K562 (cell line): ENCODE data around the gene BCL2L15. TPM values are rescaled to one million over a fixed set of nuclear protein-coding genes. Genes with fewer than 3 reads are reported as not detected.

Experiments used
- ATAC-seq: fragments of 200-7000 bp; cut with Tn5 transposase; 3 replicates; pipeline ENCODE4 v1.9.1; 2020; ENCODE audit warnings: moderate library complexity
- BruUV-seq: library from RNA; stranded (reverse); fragments of 400-500 nt; replicated peaks from 2 replicates; lab custom pipeline; 2021; lab: Mats Ljungman, UMichigan
- CTCF ChIA-PET: fragments of 300-600 bp; formaldehyde crosslinking; extraction: SDS; loops from one replicate; lab custom pipeline; 2021; ENCODE audit warnings: low intra/inter-chr PET ratio; lab: Yijun Ruan, JAX
- POLR2A ChIA-PET: fragments of 300-600, 350-650 bp; sonication (Branson Sonifier 250); formaldehyde crosslinking; extraction: SDS; loops from one replicate; lab custom pipeline; 2021; ENCODE audit warnings: antibody characterized with exemption, inconsistent platforms; lab: Yijun Ruan, JAX
- DNase-seq, 4 experiments: peaks; one replicate each; pipeline versions ENCODE4 v3.0.0 to v3.0.0-alpha.2; 2011 to 2018; ENCODE audit warnings: low spot score in 3 of 4, mixed read lengths in 3 of 4; ENCODE audit errors: extremely low read depth in 1 of 4
- FAIRE-seq: peaks from 2 replicates; lab custom pipeline; 2011; peaks lifted over from hg19 to GRCh38; lab: Jason Lieb, UNC
- H2AFZ ChIP-seq: 2 replicates; pipeline ENCODE4 v1.6.0; 2011; ENCODE audit warnings: low read depth, low read length, control low read depth, inconsistent platforms
- H3K27ac ChIP-seq: fragments of 200-600 bp; 3 replicates; pipeline ENCODE4 v1.8.0; 2011; ENCODE audit warnings: low read depth, mild to moderate bottlenecking, control low read depth, inconsistent platforms, low read length, moderate library complexity, mixed read lengths; ENCODE audit errors: extremely low read depth
- H3K27me3 ChIP-seq, 2 experiments: fragments of 300-600 bp in 1 of 2; 2 replicates in 1 of 2; 3 replicates in 1 of 2; pipeline versions ENCODE4 v1.6.0 to v1.8.0; 2011; ENCODE audit warnings: inconsistent platforms in 2 of 2, low read length in 2 of 2, mild to moderate bottlenecking in 1 of 2, mixed read lengths in 1 of 2, moderate library complexity in 1 of 2; ENCODE audit not compliant: control insufficient read depth in 2 of 2, insufficient read depth in 2 of 2
- H3K36me3 ChIP-seq: fragments of 300-600 bp; 3 replicates; pipeline ENCODE4 v1.8.0; 2011; ENCODE audit warnings: mild to moderate bottlenecking, low read length, inconsistent platforms; ENCODE audit not compliant: control insufficient read depth, insufficient read depth
- H3K4me1 ChIP-seq, 2 experiments: fragments of 200-600 bp in 1 of 2; replicated peaks in 1 of 2; 2 replicates in 1 of 2; 3 replicates in 1 of 2; pipeline versions ENCODE4 v1.5.1 to v1.8.0; 2011; ENCODE audit warnings: inconsistent platforms in 2 of 2, low read length in 2 of 2, mild to moderate bottlenecking in 1 of 2, mixed read lengths in 1 of 2, moderate library complexity in 1 of 2; ENCODE audit not compliant: control insufficient read depth in 2 of 2, insufficient read depth in 2 of 2
- H3K4me2 ChIP-seq: 2 replicates; pipeline ENCODE4 v1.6.1; 2011; ENCODE audit warnings: low read length, control low read depth, inconsistent platforms, mixed read lengths; ENCODE audit not compliant: insufficient read depth
- H3K4me3 ChIP-seq: fragments of 200-600 bp; sonication (generic), shearing (Covaris generic); 2 replicates; pipeline ENCODE4 v1.5.1; 2016; ENCODE audit warnings: control low read depth, inconsistent platforms
- H3K79me2 ChIP-seq: fragments of 200-600 bp; 3 replicates; pipeline ENCODE4 v1.8.0; 2011; ENCODE audit warnings: low read length, inconsistent platforms; ENCODE audit not compliant: control insufficient read depth, insufficient read depth
- H3K9ac ChIP-seq, 2 experiments: 2 replicates each; pipeline versions ENCODE4 v1.6.0 to v1.6.1; 2011; ENCODE audit warnings: low read depth in 2 of 2, low read length in 2 of 2, control low read depth in 1 of 2, inconsistent platforms in 1 of 2, mild to moderate bottlenecking in 1 of 2, mixed read lengths in 1 of 2; ENCODE audit not compliant: insufficient read depth in 1 of 2
- H3K9me1 ChIP-seq: one replicate; pipeline ENCODE4 v1.6.0; 2011; ENCODE audit warnings: inconsistent platforms, mild to moderate bottlenecking, low read length, moderate library complexity; ENCODE audit not compliant: control insufficient read depth, insufficient read depth
- H3K9me3 ChIP-seq: replicated peaks from 2 replicates; pipeline ENCODE4 v1.5.1; 2011; ENCODE audit warnings: low read depth, low read length, inconsistent platforms; ENCODE audit not compliant: control insufficient read depth, insufficient read depth
- H4K20me1 ChIP-seq: replicated peaks from 2 replicates; pipeline ENCODE4 v1.6.1; 2011; ENCODE audit warnings: low read length, inconsistent platforms, mixed read lengths; ENCODE audit not compliant: control insufficient read depth, insufficient read depth
- CBX1 ChIP-seq: sonication (generic); IDR thresholded peaks from 2 replicates; pipeline ENCODE4 v1.6.1; 2016; ENCODE audit warnings: antibody characterized with exemption, low read depth, mild to moderate bottlenecking
- CHD1 ChIP-seq: fragments of 200-600 bp; sonication (generic); IDR thresholded peaks from one replicate; pipeline ENCODE4 v1.6.1; 2012; ENCODE audit warnings: mild to moderate bottlenecking, moderate library complexity, low read length, inconsistent platforms
- EP400 ChIP-seq: fragments of 450-650 bp; IDR thresholded peaks from 2 replicates; pipeline ENCODE4 v1.6.1; 2017; ENCODE audit warnings: antibody characterized with exemption, mild to moderate bottlenecking, moderate library complexity
- FOXK1 ChIP-seq: sonication (generic); formaldehyde crosslinking; IDR thresholded peaks from 2 replicates; pipeline ENCODE4 v1.8.0; 2022; ENCODE audit warnings: missing genetic modification reagents, mild to moderate bottlenecking, borderline replicate concordance
- FOXP1 ChIP-seq: sonication (generic); formaldehyde crosslinking; IDR thresholded peaks from 2 replicates; pipeline ENCODE4 v1.8.0; 2022; ENCODE audit warnings: mild to moderate bottlenecking, missing genetic modification reagents
- LARP7 ChIP-seq: fragments of 450-650 bp; IDR thresholded peaks from 2 replicates; pipeline ENCODE4 v1.6.1; 2016
- MTA3 ChIP-seq: fragments of 450-650 bp; formaldehyde crosslinking; IDR thresholded peaks from 2 replicates; pipeline ENCODE4 v1.6.1; 2017; ENCODE audit warnings: mild to moderate bottlenecking, borderline replicate concordance
- PHB2 ChIP-seq: fragments of 450-650 bp; IDR thresholded peaks from 2 replicates; pipeline ENCODE4 v1.6.1; 2017; ENCODE audit warnings: low read depth
- SIN3A ChIP-seq, 2 experiments: fragments of 150-350 bp in 1 of 2; IDR thresholded peaks; 2 replicates each; pipeline ENCODE4 v1.6.1; 2011 to 2016; ENCODE audit warnings: borderline replicate concordance in 2 of 2, low read depth in 2 of 2, low read length in 2 of 2, mild to moderate bottlenecking in 2 of 2, moderate library complexity in 2 of 2; ENCODE audit not compliant: control insufficient read depth in 1 of 2
- SP2 ChIP-seq: IDR thresholded peaks from 2 replicates; pipeline ENCODE4 v1.6.1; 2011; ENCODE audit warnings: mild to moderate bottlenecking, low read depth, low read length, moderate library complexity; ENCODE audit not compliant: poor library complexity, severe bottlenecking; ENCODE audit errors: extremely low read depth
- SREBF1 ChIP-seq: fragments of 150-350 bp; IDR thresholded peaks from 2 replicates; pipeline ENCODE4 v1.6.1; 2014; ENCODE audit warnings: antibody characterized with exemption, low read depth, low read length, borderline replicate concordance
- TFAP4 ChIP-seq: sonication (generic); formaldehyde crosslinking; IDR thresholded peaks from 2 replicates; pipeline ENCODE4 v1.8.0; 2022; ENCODE audit warnings: missing genetic modification reagents, mild to moderate bottlenecking, moderate library complexity, borderline replicate concordance
- WGBS: fragments of 100-300 bp; shearing (Covaris generic); methylation state at CpG from one replicate; pipeline ENCODE4 v1.1.6; 2016; ENCODE audit warnings: low coverage, mixed read lengths; ENCODE audit not compliant: insufficient coverage; ENCODE audit errors: missing lambda C conversion rate; 5-methylcytosine and 5-hydroxymethylcytosine counted together
- in situ Hi-C: fragments of 300-500 bp; cut with MboI; formaldehyde crosslinking; loops from 4 replicates; pipeline ENCODE4 v1.15.0; 2018; ENCODE audit warnings: inconsistent platforms, mixed read lengths
- intact Hi-C: fragments of 100-400 bp; cut with micrococcal nuclease; formaldehyde crosslinking; loops from 2 replicates; pipeline ENCODE4 v1.14.2; 2022
- polyA plus RNA-seq, 8 experiments: library from polyadenylated mRNA; depleted of rRNA in 4 of 8; stranded (reverse) in 5 of 8; unstranded in 3 of 8; fragments of >200 nt; fragmentation: Nextera tagmentation in 2 of 8; fragmentation: Illumina TruSeq in 1 of 8; extraction: Ambion mirVana in 2 of 8; extraction: Trizol in 1 of 8; gene quantifications; 2 replicates each; pipeline versions ENCODE4 v1.2.1 to v1.2.3, GENCODE V29; 2011 to 2014; ENCODE audit warnings: inconsistent platforms in 1 of 8, missing spikeins in 1 of 8
- total RNA-seq, 7 experiments: library from RNA; depleted of rRNA in 6 of 7; stranded (reverse); fragments of >200 nt in 6 of 7; fragmentation: Illumina TruSeq in 2 of 7; extraction: Trizol in 2 of 7; gene quantifications; 2 replicates each; pipeline versions ENCODE4 v1.2.1 to v1.2.3, GENCODE V29; 2011 to 2021; ENCODE audit warnings: low replicate concordance in 1 of 7
- TF ChIP-seq, protein P1 (sequence below), 3 experiments: fragments of 200-800 bp in 1 of 3; fragments of 250-450 bp in 1 of 3; fragments of 450-650 bp in 1 of 3; sonication (Bioruptor Pico) in 1 of 3; sonication (Bioruptor generic) in 1 of 3; formaldehyde crosslinking in 1 of 3; IDR thresholded peaks; 2 replicates each; pipeline versions ENCODE4 v1.6.1 to v1.8.0; 2016 to 2022; ENCODE audit warnings: mild to moderate bottlenecking in 2 of 3, missing genetic modification characterization in 2 of 3, missing compliant biosample characterization in 1 of 3, moderate library complexity in 1 of 3

The BCL2L15 gene
- total and polyA plus RNA-seq, 9 of the 15 experiments (the other 6 are each of a cell fraction or from before 2014, with no cell fraction given) = 0.06 to 0.42 (median 0.28) TPM; not detected in 1

- no peak for TF ChIP-seq FOXP1 (CRISPR knock-in tag)
- TF ChIP-seq SP2 = no peak
- TF ChIP-seq LARP7 = no peak
- no peak for TF ChIP-seq SREBF1
- TF ChIP-seq CHD1 = peak; percentile 4
- TF ChIP-seq PHB2 = no peak
Measured at GRCh38 chr1:113930499-113931161, 43.2 kb upstream of the BCL2L15 start (continued).

DNA sequence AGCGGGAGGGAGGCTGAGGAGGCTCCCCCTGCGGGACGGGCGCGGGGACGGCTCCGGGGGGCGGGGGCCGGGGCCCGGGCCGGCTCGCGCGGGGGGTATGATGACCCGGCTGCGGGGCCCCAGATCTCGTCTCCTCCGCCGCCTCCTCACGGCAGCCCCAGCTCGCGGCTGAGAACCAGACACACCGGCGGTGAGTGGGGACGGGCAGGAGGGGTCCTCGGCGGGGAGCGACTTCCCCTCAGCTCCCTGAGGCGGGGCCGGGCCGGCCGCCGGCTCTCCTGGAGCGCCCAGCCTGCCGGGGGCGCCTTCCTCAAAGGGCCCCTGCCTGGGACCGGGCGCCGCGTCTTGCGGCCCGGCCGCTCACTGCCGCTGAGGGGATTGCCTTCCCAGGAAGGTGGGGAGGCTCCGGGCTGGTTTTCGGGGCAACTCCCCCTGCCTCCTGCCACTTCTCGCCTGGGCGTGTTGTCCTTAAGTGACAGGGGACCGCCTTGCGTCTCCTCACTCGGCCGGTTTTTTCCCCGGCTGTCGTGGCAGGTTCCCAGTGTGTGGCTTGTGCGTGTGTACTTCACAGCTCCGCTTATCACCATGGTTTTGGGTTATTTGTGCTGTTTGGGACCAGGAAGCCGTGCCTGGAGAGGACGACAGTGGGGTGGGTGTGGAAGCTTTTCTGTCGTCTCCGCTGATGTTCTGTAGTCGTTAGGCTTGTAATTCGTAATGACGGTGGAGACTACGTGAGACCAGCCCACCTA lies 42.5 kb upstream of the BCL2L15 start:
- Histone ChIP-seq H3K36me3 (peaks cover 20% of the 10 kb centered on the region; the same call in 2 of the 3 replicates), H3K4me3 (peak overlapping the region; percentile 70), H3K79me2 (peaks cover 65% of the 10 kb centered on the region), H3K4me2 (peak overlapping the region; percentile 98), H3K27me3 (no peaks in the 10 kb centered on the region), H3K4me1 (peaks cover 15 to 37% of the 10 kb centered on the region in 2 experiments), H3K9ac (peak overlapping the region; percentile 90 to 97), H2AFZ (peak overlapping the region; percentile 67), H4K20me1 (peaks cover 10% of the 10 kb centered on the region), H3K9me3 (no peaks in the 10 kb centered on the region), H3K27ac (peak overlapping the region; percentile 96), H3K9me1 (no peaks in the 10 kb centered on the region)
- intact Hi-C loops = loop anchor here (1.0 to 10.0 kb wide), 4 partner anchors 15 to 175 kb away; partner anchors contain the start of genes DCLRE1B and PHTF1
- peak; percentile 82 for ATAC-seq
- DNase-seq = peak in 2 of 4 experiments; percentile 77 to 84
- TSS peak; percentile 43 for BruUV-seq
- WGBS = 2% methylated on average over 36 of the region's 64 CpGs
- in situ Hi-C loops = no loop called here
- peak; percentile 26 for FAIRE-seq
- ChIA-PET CTCF (no interaction called here), POLR2A (interaction anchor here (0.6 to 5.2 kb wide), 20 partner anchors 11 to 1802 kb away, joined by 3 to 65 read pairs (median 6); partner anchors contain the start of genes AP4B1, DCLRE1B, LRIG2 and PHTF1)
- peak; percentile 8; the same call in 1 of the 2 replicates for TF ChIP-seq EP400
- TF ChIP-seq TFAP4 (CRISPR knock-in tag) = peak; percentile 9; the same call in 1 of the 2 replicates
- peak; percentile 43; the same call in 1 of the 2 replicates for TF ChIP-seq MTA3
- TF ChIP-seq SIN3A (IDR thresholded peaks at IDR 0.05; ENCODE audit: borderline replicate concordance in 2 of 2, control insufficient read depth in 1 of 2, low read depth in 2 of 2, low read length in 2 of 2) = peak; percentile 44 to 66; a peak in 3 of 4 replicates
- TF ChIP-seq, protein P1, sequence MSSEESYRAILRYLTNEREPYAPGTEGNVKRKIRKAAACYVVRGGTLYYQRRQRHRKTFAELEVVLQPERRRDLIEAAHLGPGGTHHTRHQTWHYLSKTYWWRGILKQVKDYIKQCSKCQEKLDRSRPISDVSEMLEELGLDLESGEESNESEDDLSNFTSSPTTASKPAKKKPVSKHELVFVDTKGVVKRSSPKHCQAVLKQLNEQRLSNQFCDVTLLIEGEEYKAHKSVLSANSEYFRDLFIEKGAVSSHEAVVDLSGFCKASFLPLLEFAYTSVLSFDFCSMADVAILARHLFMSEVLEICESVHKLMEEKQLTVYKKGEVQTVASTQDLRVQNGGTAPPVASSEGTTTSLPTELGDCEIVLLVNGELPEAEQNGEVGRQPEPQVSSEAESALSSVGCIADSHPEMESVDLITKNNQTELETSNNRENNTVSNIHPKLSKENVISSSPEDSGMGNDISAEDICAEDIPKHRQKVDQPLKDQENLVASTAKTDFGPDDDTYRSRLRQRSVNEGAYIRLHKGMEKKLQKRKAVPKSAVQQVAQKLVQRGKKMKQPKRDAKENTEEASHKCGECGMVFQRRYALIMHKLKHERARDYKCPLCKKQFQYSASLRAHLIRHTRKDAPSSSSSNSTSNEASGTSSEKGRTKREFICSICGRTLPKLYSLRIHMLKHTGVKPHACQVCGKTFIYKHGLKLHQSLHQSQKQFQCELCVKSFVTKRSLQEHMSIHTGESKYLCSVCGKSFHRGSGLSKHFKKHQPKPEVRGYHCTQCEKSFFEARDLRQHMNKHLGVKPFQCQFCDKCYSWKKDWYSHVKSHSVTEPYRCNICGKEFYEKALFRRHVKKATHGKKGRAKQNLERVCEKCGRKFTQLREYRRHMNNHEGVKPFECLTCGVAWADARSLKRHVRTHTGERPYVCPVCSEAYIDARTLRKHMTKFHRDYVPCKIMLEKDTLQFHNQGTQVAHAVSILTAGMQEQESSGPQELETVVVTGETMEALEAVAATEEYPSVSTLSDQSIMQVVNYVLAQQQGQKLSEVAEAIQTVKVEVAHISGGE (CRISPR knock-in tag; IDR thresholded peaks at IDR 0.05) = peak; percentile 8 to 83 (median 25); a peak in 3 of 6 replicates
- 0 out of 2 replicates have a peak, but pooled peaks have one; percentile 58 for TF ChIP-seq FOXK1 (CRISPR knock-in tag)
- TF ChIP-seq CBX1 = 0 out of 2 replicates have a peak, but pooled peaks have one; percentile 58
